SU-DHL-6 (cell line): ENCODE data around the gene CERT1.

Source experiments
- EZH2phosphoT487 ChIP-seq: fragments of 200-600 bp; sonication (generic), shearing (Covaris generic); conservative IDR thresholded peaks from 2 replicates; pipeline ENCODE4 v1.6.1; 2018; ENCODE audit warnings: mild to moderate bottlenecking, antibody characterized with exemption, low read length, moderate library complexity, mixed read lengths
- TF ChIP-seq, protein P1 (sequence below): fragments of 200-600 bp; sonication (generic); IDR thresholded peaks from one replicate; pipeline ENCODE4 v1.5.1; 2017; ENCODE audit warnings: antibody characterized with exemption, mild to moderate bottlenecking, low read length, moderate library complexity; ENCODE audit not compliant: insufficient read depth, poor library complexity, severe bottlenecking

DNA sequence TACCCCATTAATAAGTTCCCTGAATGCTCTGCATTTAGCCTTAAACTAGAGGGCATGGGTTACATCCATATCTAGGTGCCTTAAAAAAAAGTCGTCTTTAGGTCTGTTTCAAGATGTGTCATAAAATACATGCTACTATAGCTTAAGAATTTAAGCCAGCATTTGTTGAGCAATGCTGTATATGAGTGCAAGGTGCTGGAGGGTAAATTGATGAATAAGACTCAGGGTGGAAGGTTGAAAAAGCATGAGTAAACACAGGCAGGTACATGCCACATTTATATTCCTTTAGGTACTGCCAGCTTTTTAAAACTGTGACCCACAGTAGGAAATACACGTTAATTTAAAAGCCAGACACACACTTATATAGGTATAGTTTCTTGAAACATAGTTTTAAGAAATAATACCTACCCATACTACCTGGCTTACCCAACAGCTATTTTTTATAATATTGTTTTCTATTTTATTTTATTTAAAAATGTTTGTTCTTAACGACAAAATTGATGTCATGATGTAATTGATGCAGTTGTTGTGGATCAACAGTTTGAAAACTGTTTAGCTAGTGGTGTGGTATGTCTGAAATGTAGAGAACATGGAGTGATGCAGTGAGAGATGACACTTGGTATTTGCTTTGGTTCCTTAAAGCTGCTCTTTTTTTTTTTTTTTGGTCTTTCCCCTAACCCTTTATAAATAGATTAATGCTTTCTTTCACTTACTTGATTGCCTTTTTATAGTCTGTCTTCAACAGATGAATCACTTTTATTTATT is 170.5 kb downstream of the CERT1 start:
- TF ChIP-seq, protein P1, sequence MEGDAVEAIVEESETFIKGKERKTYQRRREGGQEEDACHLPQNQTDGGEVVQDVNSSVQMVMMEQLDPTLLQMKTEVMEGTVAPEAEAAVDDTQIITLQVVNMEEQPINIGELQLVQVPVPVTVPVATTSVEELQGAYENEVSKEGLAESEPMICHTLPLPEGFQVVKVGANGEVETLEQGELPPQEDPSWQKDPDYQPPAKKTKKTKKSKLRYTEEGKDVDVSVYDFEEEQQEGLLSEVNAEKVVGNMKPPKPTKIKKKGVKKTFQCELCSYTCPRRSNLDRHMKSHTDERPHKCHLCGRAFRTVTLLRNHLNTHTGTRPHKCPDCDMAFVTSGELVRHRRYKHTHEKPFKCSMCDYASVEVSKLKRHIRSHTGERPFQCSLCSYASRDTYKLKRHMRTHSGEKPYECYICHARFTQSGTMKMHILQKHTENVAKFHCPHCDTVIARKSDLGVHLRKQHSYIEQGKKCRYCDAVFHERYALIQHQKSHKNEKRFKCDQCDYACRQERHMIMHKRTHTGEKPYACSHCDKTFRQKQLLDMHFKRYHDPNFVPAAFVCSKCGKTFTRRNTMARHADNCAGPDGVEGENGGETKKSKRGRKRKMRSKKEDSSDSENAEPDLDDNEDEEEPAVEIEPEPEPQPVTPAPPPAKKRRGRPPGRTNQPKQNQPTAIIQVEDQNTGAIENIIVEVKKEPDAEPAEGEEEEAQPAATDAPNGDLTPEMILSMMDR: no peak
- no peak for TF ChIP-seq EZH2phosphoT487
